Measurements from ENCODE around the gene PMM2. TPM values are rescaled to one million over a fixed set of nuclear protein-coding genes. Genes with fewer than 3 reads are reported as not detected.

The PMM2 gene
- total and polyA plus RNA-seq, 2 experiments from 2014 or later, result 38.2 to 60.4 TPM

DNA sequence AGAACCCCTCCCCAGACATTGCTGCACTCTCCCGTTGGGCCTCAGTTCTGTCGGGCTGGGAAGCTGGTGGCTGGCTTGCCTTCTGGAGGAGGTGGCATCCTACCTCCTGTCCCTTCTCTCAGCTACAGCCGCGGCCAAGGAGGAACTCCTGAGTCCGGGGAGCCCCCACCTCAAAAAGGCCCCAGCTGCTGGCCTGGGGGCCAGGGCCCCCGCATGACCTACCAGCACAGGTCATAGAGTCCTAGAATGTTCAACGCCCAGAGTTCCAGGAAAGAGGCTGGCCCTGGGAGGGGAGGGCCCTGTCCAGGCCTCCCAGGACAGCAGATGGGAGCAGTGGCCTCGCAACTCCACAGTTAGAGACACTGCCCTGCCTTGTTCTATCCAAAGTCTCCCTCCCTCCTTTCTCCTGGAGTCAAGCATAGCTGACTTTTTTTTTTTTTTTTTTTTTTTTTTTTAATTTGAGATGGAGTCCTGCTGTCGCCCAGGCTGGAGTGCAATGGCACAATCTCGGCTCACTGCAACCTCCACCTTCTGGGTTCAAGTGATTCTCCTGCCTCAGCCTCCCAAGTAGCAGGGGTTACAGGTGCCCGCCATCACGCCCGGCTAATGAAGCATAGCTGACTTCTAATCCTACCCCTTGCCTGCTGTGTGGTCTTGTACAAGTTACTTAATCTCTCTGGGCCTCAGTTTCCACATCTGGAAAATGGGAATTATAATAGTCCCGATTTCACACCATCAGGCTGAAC, 64.1 kb downstream of the PMM2 start (continued):
- TF ChIP-seq CREB1 (CRISPR knock-in tag; IDR thresholded peaks at IDR 0.05; ENCODE audit: low read depth) (no peak), NANOG (IDR thresholded peaks at IDR 0.05; ENCODE audit: borderline replicate concordance) (no peak), STAT1 (IDR thresholded peaks at IDR 0.05; ENCODE audit: unreplicated experiment) (no peak), CTCF (conservative IDR thresholded peaks at IDR 0.05; ENCODE audit: low read depth in 2 of 2) (no peak)
- TF ChIP-seq, protein P1, sequence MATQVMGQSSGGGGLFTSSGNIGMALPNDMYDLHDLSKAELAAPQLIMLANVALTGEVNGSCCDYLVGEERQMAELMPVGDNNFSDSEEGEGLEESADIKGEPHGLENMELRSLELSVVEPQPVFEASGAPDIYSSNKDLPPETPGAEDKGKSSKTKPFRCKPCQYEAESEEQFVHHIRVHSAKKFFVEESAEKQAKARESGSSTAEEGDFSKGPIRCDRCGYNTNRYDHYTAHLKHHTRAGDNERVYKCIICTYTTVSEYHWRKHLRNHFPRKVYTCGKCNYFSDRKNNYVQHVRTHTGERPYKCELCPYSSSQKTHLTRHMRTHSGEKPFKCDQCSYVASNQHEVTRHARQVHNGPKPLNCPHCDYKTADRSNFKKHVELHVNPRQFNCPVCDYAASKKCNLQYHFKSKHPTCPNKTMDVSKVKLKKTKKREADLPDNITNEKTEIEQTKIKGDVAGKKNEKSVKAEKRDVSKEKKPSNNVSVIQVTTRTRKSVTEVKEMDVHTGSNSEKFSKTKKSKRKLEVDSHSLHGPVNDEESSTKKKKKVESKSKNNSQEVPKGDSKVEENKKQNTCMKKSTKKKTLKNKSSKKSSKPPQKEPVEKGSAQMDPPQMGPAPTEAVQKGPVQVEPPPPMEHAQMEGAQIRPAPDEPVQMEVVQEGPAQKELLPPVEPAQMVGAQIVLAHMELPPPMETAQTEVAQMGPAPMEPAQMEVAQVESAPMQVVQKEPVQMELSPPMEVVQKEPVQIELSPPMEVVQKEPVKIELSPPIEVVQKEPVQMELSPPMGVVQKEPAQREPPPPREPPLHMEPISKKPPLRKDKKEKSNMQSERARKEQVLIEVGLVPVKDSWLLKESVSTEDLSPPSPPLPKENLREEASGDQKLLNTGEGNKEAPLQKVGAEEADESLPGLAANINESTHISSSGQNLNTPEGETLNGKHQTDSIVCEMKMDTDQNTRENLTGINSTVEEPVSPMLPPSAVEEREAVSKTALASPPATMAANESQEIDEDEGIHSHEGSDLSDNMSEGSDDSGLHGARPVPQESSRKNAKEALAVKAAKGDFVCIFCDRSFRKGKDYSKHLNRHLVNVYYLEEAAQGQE (IDR thresholded peaks at IDR 0.05; ENCODE audit: unreplicated experiment), result no peak

DNA sequence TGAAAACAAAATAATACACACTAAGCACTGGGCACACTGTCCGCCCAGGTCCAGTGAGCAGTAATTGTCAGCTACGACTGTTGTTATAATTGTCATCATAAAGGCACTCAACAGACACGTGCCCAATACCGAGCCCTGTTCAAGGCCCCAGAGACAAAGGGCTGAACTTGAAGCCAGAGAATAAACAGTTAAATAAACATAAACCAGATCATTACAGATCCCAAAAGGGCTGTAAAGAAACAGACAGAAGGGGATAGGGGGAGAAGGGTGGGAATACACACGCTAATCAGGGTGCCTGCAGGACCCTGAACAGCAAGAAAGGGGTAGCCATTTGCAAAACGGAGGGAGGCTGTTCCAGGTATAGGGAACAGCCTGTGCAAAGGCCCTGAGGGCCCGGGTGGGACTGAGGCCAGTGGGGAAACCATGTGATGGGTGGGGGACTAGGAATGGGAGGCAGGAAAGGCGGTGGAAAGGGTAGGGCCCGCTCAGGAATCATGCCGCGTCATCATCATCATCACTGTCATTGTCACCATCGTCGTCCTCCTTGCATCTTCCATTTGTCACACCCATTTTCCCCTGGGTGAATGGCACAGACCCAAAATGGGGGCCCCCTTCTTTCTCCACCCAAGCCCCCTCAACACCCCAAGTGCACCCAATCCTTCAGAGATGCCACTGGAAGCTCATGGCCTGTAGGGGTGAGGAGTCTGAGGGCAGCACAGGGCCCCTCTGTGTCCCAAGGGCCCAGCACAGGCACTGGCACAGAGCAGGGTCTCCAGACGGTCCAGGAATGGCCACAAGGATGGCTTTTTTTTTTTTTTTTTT, 64.9 kb downstream of the PMM2 start:
- Histone ChIP-seq H3K4me3 (no peak overlapping the region), H3K27ac (ENCODE audit: low read depth) (no peak overlapping the region), H3F3A (replicated peaks; ENCODE audit: low read depth) (peaks cover 43% of the 10 kb centered on the region), H3K9me2 (ENCODE audit: insufficient read depth) (no peaks in the 10 kb centered on the region), H2AFZ (no peak overlapping the region), H4K20me1 (replicated peaks; ENCODE audit: insufficient read depth) (peaks cover 76% of the 10 kb centered on the region), H3K79me2 (replicated peaks; ENCODE audit: insufficient read depth) (peaks cover 94% of the 10 kb centered on the region), H3K36me3 (ENCODE audit: insufficient read depth) (peaks cover 6% of the 10 kb centered on the region; the same call in 1 of the 2 replicates), H3K4me2 (peak overlapping the region; percentile 38; the same call in 1 of the 2 replicates), H3K27me3 (ENCODE audit: insufficient read depth) (no peaks in the 10 kb centered on the region), H3K4me1 (ENCODE audit: insufficient read depth) (peaks cover 50% of the 10 kb centered on the region)
- Mint-ChIP-seq H3K4me3 (no peak overlapping the region; the same call in 2 of the 3 replicates), H3K4me1 (peaks cover 59% of the 10 kb centered on the region), H3K36me3 (ENCODE audit: low read depth) (peaks cover 61% of the 10 kb centered on the region), H3K27me3 (ENCODE audit: insufficient read depth, low read depth, poor library complexity) (peaks cover 37% of the 10 kb centered on the region), H3K27ac (no peak overlapping the region; the same call in 1 of the 2 replicates), H3K9me3 (no peaks in the 10 kb centered on the region; the same call in 2 of the 3 replicates)
- ATAC-seq, result no peak
- TF ChIP-seq POLR2AphosphoS5 (IDR thresholded peaks at IDR 0.05; ENCODE audit: low read depth), result 0 out of 2 replicates have a peak, but pooled peaks have one; percentile 32
- TF ChIP-seq, protein P2, sequence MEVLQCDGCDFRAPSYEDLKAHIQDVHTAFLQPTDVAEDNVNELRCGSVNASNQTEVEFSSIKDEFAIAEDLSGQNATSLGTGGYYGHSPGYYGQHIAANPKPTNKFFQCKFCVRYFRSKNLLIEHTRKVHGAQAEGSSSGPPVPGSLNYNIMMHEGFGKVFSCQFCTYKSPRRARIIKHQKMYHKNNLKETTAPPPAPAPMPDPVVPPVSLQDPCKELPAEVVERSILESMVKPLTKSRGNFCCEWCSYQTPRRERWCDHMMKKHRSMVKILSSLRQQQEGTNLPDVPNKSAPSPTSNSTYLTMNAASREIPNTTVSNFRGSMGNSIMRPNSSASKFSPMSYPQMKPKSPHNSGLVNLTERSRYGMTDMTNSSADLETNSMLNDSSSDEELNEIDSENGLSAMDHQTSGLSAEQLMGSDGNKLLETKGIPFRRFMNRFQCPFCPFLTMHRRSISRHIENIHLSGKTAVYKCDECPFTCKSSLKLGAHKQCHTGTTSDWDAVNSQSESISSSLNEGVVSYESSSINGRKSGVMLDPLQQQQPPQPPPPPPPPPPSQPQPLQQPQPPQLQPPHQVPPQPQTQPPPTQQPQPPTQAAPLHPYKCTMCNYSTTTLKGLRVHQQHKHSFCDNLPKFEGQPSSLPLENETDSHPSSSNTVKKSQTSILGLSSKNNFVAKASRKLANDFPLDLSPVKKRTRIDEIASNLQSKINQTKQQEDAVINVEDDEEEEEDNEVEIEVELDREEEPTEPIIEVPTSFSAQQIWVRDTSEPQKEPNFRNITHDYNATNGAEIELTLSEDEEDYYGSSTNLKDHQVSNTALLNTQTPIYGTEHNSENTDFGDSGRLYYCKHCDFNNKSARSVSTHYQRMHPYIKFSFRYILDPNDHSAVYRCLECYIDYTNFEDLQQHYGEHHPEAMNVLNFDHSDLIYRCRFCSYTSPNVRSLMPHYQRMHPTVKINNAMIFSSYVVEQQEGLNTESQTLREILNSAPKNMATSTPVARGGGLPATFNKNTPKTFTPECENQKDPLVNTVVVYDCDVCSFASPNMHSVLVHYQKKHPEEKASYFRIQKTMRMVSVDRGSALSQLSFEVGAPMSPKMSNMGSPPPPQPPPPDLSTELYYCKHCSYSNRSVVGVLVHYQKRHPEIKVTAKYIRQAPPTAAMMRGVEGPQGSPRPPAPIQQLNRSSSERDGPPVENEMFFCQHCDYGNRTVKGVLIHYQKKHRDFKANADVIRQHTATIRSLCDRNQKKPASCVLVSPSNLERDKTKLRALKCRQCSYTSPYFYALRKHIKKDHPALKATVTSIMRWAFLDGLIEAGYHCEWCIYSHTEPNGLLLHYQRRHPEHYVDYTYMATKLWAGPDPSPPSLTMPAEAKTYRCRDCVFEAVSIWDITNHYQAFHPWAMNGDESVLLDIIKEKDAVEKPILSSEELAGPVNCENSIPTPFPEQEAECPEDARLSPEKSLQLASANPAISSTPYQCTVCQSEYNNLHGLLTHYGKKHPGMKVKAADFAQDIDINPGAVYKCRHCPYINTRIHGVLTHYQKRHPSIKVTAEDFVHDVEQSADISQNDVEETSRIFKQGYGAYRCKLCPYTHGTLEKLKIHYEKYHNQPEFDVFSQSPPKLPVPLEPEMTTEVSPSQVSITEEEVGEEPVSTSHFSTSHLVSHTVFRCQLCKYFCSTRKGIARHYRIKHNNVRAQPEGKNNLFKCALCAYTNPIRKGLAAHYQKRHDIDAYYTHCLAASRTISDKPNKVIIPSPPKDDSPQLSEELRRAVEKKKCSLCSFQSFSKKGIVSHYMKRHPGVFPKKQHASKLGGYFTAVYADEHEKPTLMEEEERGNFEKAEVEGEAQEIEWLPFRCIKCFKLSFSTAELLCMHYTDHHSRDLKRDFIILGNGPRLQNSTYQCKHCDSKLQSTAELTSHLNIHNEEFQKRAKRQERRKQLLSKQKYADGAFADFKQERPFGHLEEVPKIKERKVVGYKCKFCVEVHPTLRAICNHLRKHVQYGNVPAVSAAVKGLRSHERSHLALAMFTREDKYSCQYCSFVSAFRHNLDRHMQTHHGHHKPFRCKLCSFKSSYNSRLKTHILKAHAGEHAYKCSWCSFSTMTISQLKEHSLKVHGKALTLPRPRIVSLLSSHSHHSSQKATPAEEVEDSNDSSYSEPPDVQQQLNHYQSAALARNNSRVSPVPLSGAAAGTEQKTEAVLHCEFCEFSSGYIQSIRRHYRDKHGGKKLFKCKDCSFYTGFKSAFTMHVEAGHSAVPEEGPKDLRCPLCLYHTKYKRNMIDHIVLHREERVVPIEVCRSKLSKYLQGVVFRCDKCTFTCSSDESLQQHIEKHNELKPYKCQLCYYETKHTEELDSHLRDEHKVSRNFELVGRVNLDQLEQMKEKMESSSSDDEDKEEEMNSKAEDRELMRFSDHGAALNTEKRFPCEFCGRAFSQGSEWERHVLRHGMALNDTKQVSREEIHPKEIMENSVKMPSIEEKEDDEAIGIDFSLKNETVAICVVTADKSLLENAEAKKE (CRISPR knock-in tag; IDR thresholded peaks at IDR 0.05), result no peak
- DNase-seq (ENCODE audit: low spot score), result no peak
